K562 (cell line): ENCODE results near the gene PYY. TPM values are rescaled to one million over a fixed set of nuclear protein-coding genes. Genes with fewer than 3 reads are reported as not detected.

Source experiments
- ATAC-seq: fragments of 200-7000 bp; cut with Tn5 transposase; 3 replicates; pipeline ENCODE4 v1.9.1; 2020; ENCODE audit warnings: moderate library complexity
- BruUV-seq: library from RNA; stranded (reverse); fragments of 400-500 nt; replicated peaks from 2 replicates; lab custom pipeline; 2021; lab: Mats Ljungman, UMichigan
- CTCF ChIA-PET: fragments of 300-600 bp; formaldehyde crosslinking; extraction: SDS; loops from one replicate; lab custom pipeline; 2021; ENCODE audit warnings: low intra/inter-chr PET ratio; lab: Yijun Ruan, JAX
- POLR2A ChIA-PET: fragments of 300-600, 350-650 bp; sonication (Branson Sonifier 250); formaldehyde crosslinking; extraction: SDS; loops from one replicate; lab custom pipeline; 2021; ENCODE audit warnings: antibody characterized with exemption, inconsistent platforms; lab: Yijun Ruan, JAX
- DNase-seq, 4 experiments: peaks; one replicate each; pipeline versions ENCODE4 v3.0.0 to v3.0.0-alpha.2; 2011 to 2018; ENCODE audit warnings: low spot score in 3 of 4, mixed read lengths in 3 of 4; ENCODE audit errors: extremely low read depth in 1 of 4
- FAIRE-seq: peaks from 2 replicates; lab custom pipeline; 2011; peaks lifted over from hg19 to GRCh38; lab: Jason Lieb, UNC
- H2AFZ ChIP-seq: 2 replicates; pipeline ENCODE4 v1.6.0; 2011; ENCODE audit warnings: low read depth, low read length, control low read depth, inconsistent platforms
- H3K27ac ChIP-seq: fragments of 200-600 bp; 3 replicates; pipeline ENCODE4 v1.8.0; 2011; ENCODE audit warnings: low read depth, mild to moderate bottlenecking, control low read depth, inconsistent platforms, low read length, moderate library complexity, mixed read lengths; ENCODE audit errors: extremely low read depth
- H3K27me3 ChIP-seq, 2 experiments: fragments of 300-600 bp in 1 of 2; 2 replicates in 1 of 2; 3 replicates in 1 of 2; pipeline versions ENCODE4 v1.6.0 to v1.8.0; 2011; ENCODE audit warnings: inconsistent platforms in 2 of 2, low read length in 2 of 2, mild to moderate bottlenecking in 1 of 2, mixed read lengths in 1 of 2, moderate library complexity in 1 of 2; ENCODE audit not compliant: control insufficient read depth in 2 of 2, insufficient read depth in 2 of 2
- H3K36me3 ChIP-seq: fragments of 300-600 bp; 3 replicates; pipeline ENCODE4 v1.8.0; 2011; ENCODE audit warnings: mild to moderate bottlenecking, low read length, inconsistent platforms; ENCODE audit not compliant: control insufficient read depth, insufficient read depth
- H3K4me1 ChIP-seq, 2 experiments: fragments of 200-600 bp in 1 of 2; replicated peaks in 1 of 2; 2 replicates in 1 of 2; 3 replicates in 1 of 2; pipeline versions ENCODE4 v1.5.1 to v1.8.0; 2011; ENCODE audit warnings: inconsistent platforms in 2 of 2, low read length in 2 of 2, mild to moderate bottlenecking in 1 of 2, mixed read lengths in 1 of 2, moderate library complexity in 1 of 2; ENCODE audit not compliant: control insufficient read depth in 2 of 2, insufficient read depth in 2 of 2
- H3K4me2 ChIP-seq: 2 replicates; pipeline ENCODE4 v1.6.1; 2011; ENCODE audit warnings: low read length, control low read depth, inconsistent platforms, mixed read lengths; ENCODE audit not compliant: insufficient read depth
- H3K4me3 ChIP-seq: fragments of 200-600 bp; sonication (generic), shearing (Covaris generic); 2 replicates; pipeline ENCODE4 v1.5.1; 2016; ENCODE audit warnings: control low read depth, inconsistent platforms
- H3K79me2 ChIP-seq: fragments of 200-600 bp; 3 replicates; pipeline ENCODE4 v1.8.0; 2011; ENCODE audit warnings: low read length, inconsistent platforms; ENCODE audit not compliant: control insufficient read depth, insufficient read depth
- H3K9ac ChIP-seq, 2 experiments: 2 replicates each; pipeline versions ENCODE4 v1.6.0 to v1.6.1; 2011; ENCODE audit warnings: low read depth in 2 of 2, low read length in 2 of 2, control low read depth in 1 of 2, inconsistent platforms in 1 of 2, mild to moderate bottlenecking in 1 of 2, mixed read lengths in 1 of 2; ENCODE audit not compliant: insufficient read depth in 1 of 2
- H3K9me1 ChIP-seq: one replicate; pipeline ENCODE4 v1.6.0; 2011; ENCODE audit warnings: inconsistent platforms, mild to moderate bottlenecking, low read length, moderate library complexity; ENCODE audit not compliant: control insufficient read depth, insufficient read depth
- H3K9me3 ChIP-seq: replicated peaks from 2 replicates; pipeline ENCODE4 v1.5.1; 2011; ENCODE audit warnings: low read depth, low read length, inconsistent platforms; ENCODE audit not compliant: control insufficient read depth, insufficient read depth
- H4K20me1 ChIP-seq: replicated peaks from 2 replicates; pipeline ENCODE4 v1.6.1; 2011; ENCODE audit warnings: low read length, inconsistent platforms, mixed read lengths; ENCODE audit not compliant: control insufficient read depth, insufficient read depth
- ARID2 ChIP-seq: fragments of 450-650 bp; IDR thresholded peaks from 2 replicates; pipeline ENCODE4 v1.6.1; 2017; ENCODE audit warnings: antibody characterized with exemption, mild to moderate bottlenecking
- ETS2 ChIP-seq: IDR thresholded peaks from 2 replicates; pipeline ENCODE4 v1.6.1; 2016; ENCODE audit warnings: borderline replicate concordance, missing genetic modification characterization, mild to moderate bottlenecking, moderate library complexity, missing compliant biosample characterization; ENCODE audit not compliant: poor library complexity, severe bottlenecking
- ZNF584 ChIP-seq: fragments of 200-800 bp; sonication (Bioruptor generic); IDR thresholded peaks from 2 replicates; pipeline ENCODE4 v1.6.1; 2016; ENCODE audit warnings: low read depth, mild to moderate bottlenecking, missing genetic modification characterization, missing compliant biosample characterization
- WGBS: fragments of 100-300 bp; shearing (Covaris generic); methylation state at CpG from one replicate; pipeline ENCODE4 v1.1.6; 2016; ENCODE audit warnings: low coverage, mixed read lengths; ENCODE audit not compliant: insufficient coverage; ENCODE audit errors: missing lambda C conversion rate; 5-methylcytosine and 5-hydroxymethylcytosine counted together
- in situ Hi-C: fragments of 300-500 bp; cut with MboI; formaldehyde crosslinking; loops from 4 replicates; pipeline ENCODE4 v1.15.0; 2018; ENCODE audit warnings: inconsistent platforms, mixed read lengths
- intact Hi-C: fragments of 100-400 bp; cut with micrococcal nuclease; formaldehyde crosslinking; loops from 2 replicates; pipeline ENCODE4 v1.14.2; 2022
- polyA plus RNA-seq, 8 experiments: library from polyadenylated mRNA; depleted of rRNA in 4 of 8; stranded (reverse) in 5 of 8; unstranded in 3 of 8; fragments of >200 nt; fragmentation: Nextera tagmentation in 2 of 8; fragmentation: Illumina TruSeq in 1 of 8; extraction: Ambion mirVana in 2 of 8; extraction: Trizol in 1 of 8; gene quantifications; 2 replicates each; pipeline versions ENCODE4 v1.2.1 to v1.2.3, GENCODE V29; 2011 to 2014; ENCODE audit warnings: inconsistent platforms in 1 of 8, missing spikeins in 1 of 8
- total RNA-seq, 7 experiments: library from RNA; depleted of rRNA in 6 of 7; stranded (reverse); fragments of >200 nt in 6 of 7; fragmentation: Illumina TruSeq in 2 of 7; extraction: Trizol in 2 of 7; gene quantifications; 2 replicates each; pipeline versions ENCODE4 v1.2.1 to v1.2.3, GENCODE V29; 2011 to 2021; ENCODE audit warnings: low replicate concordance in 1 of 7
- TF ChIP-seq, protein P1 (sequence below): fragments of 450-650 bp; IDR thresholded peaks from one replicate; pipeline ENCODE4 v1.6.1; 2018; ENCODE audit warnings: mild to moderate bottlenecking, moderate library complexity; ENCODE audit not compliant: partially characterized antibody

Gene PYY
- total and polyA plus RNA-seq, 9 of the 15 experiments (the other 6 are each of a cell fraction or from before 2014, with no cell fraction given): not detected

DNA sequence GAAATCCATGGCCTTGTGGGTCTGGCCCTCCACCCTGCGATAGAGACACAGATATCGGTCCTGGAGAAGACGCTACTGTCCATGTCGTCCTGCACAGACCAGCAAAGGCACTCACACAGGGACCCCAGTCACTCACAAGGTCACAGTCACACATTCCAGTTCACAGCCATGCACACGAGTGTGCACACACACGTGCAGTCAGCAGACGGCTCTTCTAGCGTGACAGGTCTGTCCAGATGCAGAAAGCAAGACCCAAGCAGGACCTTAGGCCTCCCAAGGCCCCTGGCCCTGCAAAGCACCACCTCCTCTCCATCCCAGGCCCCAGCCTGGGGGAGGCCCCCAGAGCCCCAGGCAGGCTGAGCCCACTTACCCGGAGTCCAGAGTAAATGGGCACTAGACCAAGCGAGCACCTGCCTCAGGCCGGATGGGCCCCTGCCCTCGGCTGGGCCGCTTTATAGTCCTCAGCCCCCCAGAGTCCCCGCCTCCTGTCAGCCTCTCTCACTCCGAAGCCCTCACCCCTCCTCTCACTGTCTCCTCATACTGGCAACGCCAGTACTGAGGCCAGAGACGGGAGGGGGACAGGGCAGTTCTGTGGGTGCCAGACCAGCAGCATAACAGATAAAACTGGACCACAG lies 11.6 kb downstream of the PYY start, which contains the start of gene PPY:
PPY (minus strand) TSS at position 426 of the 635 bp plus-strand sequence. CDS start 822 bp downstream, outside the sequence.
- H3K36me3 ChIP-seq: no peaks in the 10 kb centered on the region
- H3K9me3 ChIP-seq: no peaks in the 10 kb centered on the region
- H3K79me2 ChIP-seq: no peaks in the 10 kb centered on the region
- peak within 1 kb of the TSS in 1 of 2 experiments; percentile 59; a peak in 2 of 4 replicates for H3K9ac ChIP-seq
- 27% methylated on average over 15 of the region's 17 CpGs for WGBS
- TF ChIP-seq, protein P1, sequence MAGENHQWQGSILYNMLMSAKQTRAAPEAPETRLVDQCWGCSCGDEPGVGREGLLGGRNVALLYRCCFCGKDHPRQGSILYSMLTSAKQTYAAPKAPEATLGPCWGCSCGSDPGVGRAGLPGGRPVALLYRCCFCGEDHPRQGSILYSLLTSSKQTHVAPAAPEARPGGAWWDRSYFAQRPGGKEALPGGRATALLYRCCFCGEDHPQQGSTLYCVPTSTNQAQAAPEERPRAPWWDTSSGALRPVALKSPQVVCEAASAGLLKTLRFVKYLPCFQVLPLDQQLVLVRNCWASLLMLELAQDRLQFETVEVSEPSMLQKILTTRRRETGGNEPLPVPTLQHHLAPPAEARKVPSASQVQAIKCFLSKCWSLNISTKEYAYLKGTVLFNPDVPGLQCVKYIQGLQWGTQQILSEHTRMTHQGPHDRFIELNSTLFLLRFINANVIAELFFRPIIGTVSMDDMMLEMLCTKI: no peak
- TF ChIP-seq ARID2 (no peak), ZNF584 (CRISPR knock-in tag) (no peak), ETS2 (tag) (no peak)
- DNase-seq (no peak), FAIRE-seq (no peak), ATAC-seq (no peak)
- no peak within 1 kb of the TSS for H3K27ac ChIP-seq
- H3K4me3 ChIP-seq: no peak within 1 kb of the TSS
- no peak within 1 kb of the TSS for H3K4me2 ChIP-seq
- ChIA-PET POLR2A (interaction anchor here (0.6 kb wide), 1 partner anchor 978 kb away, joined by 3 read pairs; no protein-coding TSS in a partner anchor), CTCF (interaction anchor here (3.0 kb wide), 1 partner anchor 100 kb away, joined by 19 read pairs; no protein-coding TSS in a partner anchor)
- peaks cover 0 to 16% of the 10 kb centered on the region in 2 experiments; a peak in 4 of 5 replicates for H3K4me1 ChIP-seq
- no peaks in the 10 kb centered on the region for H3K9me1 ChIP-seq
- in situ Hi-C loops: loop anchor here (5.0 to 25.0 kb wide), 3 partner anchors 50 to 395 kb away; partner anchors contain the start of gene GRN
- H2AFZ ChIP-seq: no peak within 1 kb of the TSS
- H3K27me3 ChIP-seq: peaks cover 0 to 20% of the 10 kb centered on the region in 2 experiments; a peak in 1 of 5 replicates
- no peaks in the 10 kb centered on the region for H4K20me1 ChIP-seq
- no TSS peak for BruUV-seq
- intact Hi-C loops: loop anchor here (5.0 kb wide), 1 partner anchor 225 kb away; no protein-coding TSS in a partner anchor
